ENCODE results near the gene TMEM238.
"Not testable (repeated sequence)": the region's sequence is repeated elsewhere in the genome, so short reads cannot be mapped to it uniquely, and the experiment has no call there.

TMEM238 gene

GRCh38 chr19:55402509-55402908 is 18.4 kb upstream of the TMEM238 start:
- no peak overlapping the region for H3K4me3 ChIP-seq (ENCODE audit: low read depth, low read length)

GRCh38 chr19:55401390-55401789 is 17.3 kb upstream of the TMEM238 start:
- not testable (repeated sequence) for H3K4me3 ChIP-seq (ENCODE audit: low read depth, low read length)

- no peak overlapping the region for H3K4me3 ChIP-seq (ENCODE audit: low read depth, low read length)
These were observed 16.4 kb upstream of the TMEM238 start for GRCh38 chr19:55400281-55401087.

- no peak overlapping the region for H3K4me3 ChIP-seq (ENCODE audit: low read depth, low read length)
These were observed 14.3 kb upstream of the TMEM238 start for GRCh38 chr19:55398200-55398925.

DNA sequence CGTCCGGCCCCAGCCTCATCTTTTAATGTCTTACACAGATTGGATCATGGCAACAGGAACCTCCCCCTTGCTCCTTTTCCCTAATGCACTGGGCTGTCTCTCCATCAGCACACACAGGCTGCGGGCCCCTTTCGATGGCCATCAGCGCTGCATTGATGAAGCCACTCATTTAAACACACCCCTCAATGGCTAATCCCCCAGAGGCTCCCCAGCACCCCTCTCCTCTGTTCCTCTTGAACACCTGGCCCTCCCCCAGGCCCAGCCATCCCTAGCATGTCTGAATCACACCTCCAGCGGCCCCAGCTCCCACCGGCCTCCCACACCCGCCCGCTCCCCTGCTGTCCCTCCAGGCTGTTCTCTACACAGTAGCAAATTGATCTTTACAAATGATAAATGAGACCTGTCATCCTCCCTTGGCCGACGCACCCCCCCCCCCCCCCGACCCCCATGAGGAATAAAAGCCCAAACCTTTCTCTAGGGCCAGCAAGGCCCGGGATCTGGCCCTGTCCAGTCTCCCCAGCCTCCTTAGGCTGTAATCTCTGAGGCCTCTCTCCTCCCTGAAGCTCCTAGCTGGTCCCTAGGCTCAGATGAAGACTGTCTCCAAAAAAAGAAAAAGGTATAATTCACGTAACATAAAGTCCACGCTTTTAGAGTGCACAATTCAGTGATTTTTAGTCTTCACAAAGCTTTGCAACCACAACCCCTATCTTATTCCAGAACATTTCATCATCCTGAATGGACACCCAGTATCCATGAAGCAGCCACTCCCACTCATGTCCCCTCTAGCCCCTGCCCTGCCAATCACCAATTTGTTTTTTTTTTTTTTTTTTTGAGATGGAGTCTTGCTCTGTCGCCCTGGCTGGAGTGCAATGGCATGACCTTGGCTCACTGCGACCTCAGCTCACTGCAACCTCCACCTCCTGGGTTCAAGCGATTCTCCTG is 9.0 kb upstream of the TMEM238 start:
- H3K4me3 ChIP-seq (ENCODE audit: low read depth, low read length), result no peak overlapping the region

GRCh38 chr19:55391702-55392615 is 7.9 kb upstream of the TMEM238 start:
- H3K4me3 ChIP-seq (ENCODE audit: low read depth, low read length), result no peak overlapping the region

GRCh38 chr19:55391191-55391670 is 7.1 kb upstream of the TMEM238 start:
- no peak overlapping the region for H3K4me3 ChIP-seq (ENCODE audit: low read depth, low read length)

DNA sequence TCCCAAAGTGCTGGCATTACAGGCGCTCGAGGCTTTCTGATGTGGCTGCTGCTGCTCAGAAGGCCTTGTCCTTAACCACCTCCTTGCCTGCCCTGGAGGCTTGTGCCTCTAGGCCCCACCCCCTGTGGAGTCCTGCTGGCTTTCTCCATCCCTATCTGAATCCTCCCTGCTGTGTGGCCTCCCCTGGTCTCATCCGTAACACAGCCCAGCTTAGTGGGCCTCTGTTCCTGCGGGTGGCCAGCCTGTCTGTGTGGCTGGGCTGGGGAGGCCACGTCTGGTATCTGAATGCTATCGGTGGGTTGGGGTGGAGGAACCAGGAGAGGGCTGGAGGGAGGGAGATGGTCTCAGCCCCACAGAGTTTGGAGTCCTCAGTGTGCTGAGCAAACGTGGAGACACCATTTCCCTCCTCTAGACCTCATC is 6.4 kb upstream of the TMEM238 start:
- no peak overlapping the region for H3K4me3 ChIP-seq (ENCODE audit: low read depth, low read length)

- no peak overlapping the region for H3K4me3 ChIP-seq (ENCODE audit: low read depth, low read length)
These were observed 5.6 kb upstream of the TMEM238 start for GRCh38 chr19:55389386-55390317.

DNA sequence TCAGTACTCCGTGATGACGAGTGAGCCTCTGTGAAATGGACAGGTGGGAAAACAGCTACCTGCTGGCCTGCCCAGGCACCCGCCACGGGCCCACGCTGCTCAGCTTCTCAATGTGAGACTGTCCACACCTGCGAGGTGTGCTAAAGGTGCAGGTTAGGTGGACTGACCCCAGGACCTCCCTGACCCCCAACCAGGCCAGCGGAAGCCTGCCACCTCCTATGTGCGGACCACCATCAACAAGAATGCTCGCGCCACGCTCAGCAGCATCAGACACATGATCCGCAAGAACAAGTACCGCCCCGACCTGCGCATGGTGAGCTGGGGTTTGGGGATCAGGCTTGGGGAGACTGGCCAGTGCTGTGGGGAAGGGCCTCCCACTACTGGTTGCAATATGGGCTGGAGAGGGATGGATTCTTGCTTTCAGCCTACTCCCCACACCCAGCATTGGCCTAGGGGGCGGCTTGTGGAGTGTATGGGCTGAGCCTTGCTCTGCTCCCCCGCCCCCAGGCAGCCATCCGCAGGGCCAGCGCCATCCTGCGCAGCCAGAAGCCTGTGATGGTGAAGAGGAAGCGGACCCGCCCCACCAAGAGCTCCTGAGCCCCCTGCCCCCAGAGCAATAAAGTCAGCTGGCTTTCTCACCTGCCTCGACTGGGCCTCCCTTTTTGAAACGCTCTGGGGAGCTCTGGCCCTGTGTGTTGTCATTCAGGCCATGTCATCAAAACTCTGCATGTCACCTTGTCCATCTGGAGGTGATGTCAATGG is 3.8 kb upstream of the TMEM238 start:
- no peak overlapping the region for H3K4me3 ChIP-seq (ENCODE audit: low read depth, low read length)

GRCh38 chr19:55386493-55386971 is 2.4 kb upstream of the TMEM238 start:
- peak overlapping the region; percentile 99 for H3K4me3 ChIP-seq (ENCODE audit: low read depth, low read length)

GRCh38 chr19:55385724-55386492 is 1.8 kb upstream of the TMEM238 start, which contains the start of gene RPL28:
RPL28 (plus strand) TSS chr19:55385932; CDS start chr19:55386358, 426 bp downstream.
- peak within 1 kb of the TSS; percentile 99 for H3K4me3 ChIP-seq (ENCODE audit: low read depth, low read length)

- peak overlapping the region; percentile 35 for H3K4me3 ChIP-seq (ENCODE audit: low read depth, low read length)
These were observed 1.0 kb upstream of the TMEM238 start for GRCh38 chr19:55384920-55385723.

- H3K4me3 ChIP-seq (ENCODE audit: low read depth, low read length), result peak overlapping the region; percentile 35
These were observed 587 bp downstream of the TMEM238 start for GRCh38 chr19:55383279-55384130.

DNA sequence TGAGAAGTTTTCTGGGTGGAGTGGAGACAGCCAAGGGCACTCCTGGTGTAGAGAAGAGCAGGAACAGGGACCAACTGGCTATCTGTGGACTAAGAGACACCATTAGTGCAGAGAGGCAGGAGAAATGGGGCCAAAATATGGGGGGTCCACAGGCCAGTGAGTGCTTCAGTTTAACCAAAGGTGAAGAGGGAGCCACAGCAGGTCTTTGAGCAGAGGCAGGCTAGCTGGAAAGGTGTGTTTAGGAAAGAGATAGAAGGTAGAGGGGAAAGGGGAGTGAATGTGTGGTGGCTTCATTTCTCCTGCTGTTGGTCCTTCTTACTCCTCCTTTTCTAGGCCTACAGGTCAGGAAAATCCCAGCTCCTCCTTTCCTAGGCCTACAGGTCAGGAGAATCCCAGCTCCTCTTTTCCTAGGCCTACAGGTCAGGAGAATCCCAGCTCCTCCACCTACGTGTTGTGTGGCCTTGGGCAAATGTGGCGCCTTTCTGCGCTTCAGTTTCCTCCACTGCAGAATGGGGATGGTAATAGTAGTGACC is 1.5 kb downstream of the TMEM238 start:
- H3K4me3 ChIP-seq (ENCODE audit: low read depth, low read length), result no peak overlapping the region
